Measurements from ENCODE around the gene PXDN.
"Not testable (repeated sequence)": the region's sequence is repeated elsewhere in the genome, so short reads cannot be mapped to it uniquely, and the experiment has no call there.

PXDN gene

DNA sequence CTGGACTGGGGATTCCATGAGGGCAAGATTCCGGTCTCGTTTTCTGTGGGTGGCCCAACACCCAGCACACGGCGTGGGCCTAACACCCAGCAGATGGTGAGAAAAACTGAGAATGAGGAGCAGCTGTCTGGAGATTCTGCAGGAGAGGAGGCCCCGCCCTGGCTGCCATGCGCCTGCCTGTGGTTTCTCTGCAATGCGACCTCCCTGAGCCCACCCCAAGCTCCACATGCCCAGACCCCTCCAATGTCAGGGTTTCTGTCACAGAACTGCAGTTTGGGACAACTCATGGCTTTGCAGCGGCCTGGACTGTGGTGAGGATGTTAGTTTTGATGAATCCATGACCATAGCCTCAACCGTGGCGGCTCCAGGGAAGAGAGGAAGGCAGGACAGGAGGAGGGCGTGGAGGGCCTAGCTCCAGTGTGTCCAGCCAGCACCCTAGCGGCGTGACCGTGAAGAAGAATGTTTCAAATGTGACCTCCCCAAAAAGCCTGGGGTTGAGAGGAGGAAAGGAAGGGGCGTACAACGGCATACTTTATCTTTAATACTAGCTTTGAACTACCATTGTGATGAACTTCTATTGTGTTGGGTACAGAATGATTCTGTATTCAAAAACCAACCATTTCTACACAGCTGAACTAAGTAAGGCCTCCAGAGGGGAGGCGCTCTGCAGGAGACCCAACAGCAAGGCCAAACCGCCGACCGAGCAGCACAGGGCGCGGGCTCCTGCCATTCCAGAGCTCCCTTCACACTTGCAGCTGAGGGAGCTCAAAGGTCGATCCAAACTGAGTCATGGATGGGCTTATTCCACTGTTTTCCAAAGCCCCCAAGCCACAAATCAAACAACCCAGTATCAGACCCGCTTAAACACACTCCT, 3.4 kb downstream of the PXDN start:
- DNase-seq = no peak

DNA sequence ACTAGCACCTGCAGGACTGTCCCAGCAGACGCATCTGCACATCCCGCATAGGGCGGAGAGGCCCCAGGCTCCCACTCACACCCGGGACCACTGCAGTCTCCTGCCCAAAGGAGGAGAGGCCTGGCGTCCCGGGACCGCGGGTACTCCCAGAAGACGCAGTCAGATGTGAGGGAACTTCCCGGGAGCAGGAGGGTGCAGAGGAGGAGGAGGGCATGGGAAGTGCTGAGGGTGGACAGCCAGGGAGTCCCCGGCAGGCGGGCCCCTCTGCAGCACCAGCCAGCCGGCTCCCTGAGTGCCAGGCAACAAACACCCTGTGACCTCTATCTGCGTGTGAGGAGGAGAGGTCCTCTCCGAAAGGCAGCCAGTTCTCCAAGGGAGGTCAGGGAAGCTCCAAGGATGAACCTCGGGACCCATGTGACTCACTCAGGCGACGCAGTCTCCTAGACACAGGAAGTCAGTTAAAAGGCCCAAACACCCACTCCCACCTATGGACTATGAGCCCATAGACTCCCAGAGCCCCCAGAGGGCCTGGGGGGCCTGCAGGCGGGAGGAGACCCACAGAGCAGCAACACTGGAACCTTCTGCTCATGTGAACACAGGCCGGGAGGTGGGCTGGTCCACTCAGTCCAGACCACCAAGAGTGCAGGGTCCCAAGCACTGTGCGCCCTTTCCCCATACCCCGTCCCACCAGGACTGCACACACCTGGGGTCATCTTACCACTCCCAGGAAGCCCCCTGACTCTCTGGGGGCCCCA, 4.2 kb downstream of the PXDN start:
- DNase-seq = no peak

DNA sequence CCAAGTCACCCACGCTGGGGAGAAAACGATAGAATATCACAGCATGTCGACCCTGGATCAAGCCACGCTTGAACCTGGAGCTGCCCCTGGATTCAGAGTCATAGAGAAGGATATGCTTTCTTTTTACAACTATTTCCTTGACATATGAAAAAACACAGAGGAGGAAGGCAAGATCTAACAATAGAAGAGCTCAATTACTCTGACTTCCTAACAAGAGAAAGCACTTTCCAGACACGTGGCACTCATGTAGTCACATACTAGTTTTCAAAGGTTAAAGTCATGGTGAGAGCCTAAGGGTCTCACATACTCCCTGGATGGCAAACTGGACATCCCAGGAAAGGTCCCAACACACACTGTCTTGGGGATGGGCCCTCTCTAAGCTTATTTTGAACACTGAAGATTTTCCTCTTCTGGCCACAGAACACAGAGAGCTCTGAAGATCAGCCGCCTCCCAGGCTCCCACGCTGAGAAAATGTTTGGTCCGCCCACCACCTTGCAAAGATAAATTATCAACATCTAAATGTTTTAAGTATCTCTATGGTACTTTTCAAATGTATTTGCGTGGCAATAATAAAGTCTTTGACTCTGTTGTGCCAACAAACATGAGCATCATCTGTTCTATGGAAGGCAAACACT, 4.9 kb downstream of the PXDN start:
- DNase-seq = no peak

DNA sequence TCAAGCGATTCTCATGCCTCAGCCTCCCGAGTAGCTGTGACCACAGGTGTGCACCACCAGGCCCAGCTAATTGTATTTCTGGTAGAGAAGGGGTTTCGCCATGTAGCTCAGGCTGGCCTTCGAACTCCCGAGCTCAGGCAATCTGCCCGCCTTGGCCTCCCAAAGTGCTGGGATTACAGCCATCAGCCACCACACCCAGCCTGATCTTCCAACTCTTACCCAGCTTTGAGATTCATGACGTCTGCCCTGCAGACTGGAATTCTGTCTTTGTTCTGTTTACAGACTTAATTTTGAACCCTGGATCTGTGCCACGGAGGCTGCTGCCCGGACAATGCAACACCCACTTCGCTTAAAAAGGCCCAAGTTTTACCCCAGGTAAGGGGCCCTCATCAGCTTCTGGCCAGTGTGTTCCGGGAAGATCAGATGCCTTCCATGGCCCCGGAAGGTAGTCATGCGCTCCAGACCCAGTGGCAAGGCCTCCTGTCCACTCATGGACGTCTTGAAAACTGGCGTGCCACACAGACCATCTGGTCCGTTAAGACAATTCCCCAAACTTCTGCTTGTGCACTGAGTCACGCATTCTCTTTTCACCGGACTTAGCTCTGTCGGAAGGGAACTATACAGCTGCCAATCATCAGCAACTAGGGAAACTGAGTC, 5.5 kb downstream of the PXDN start:
- DNase-seq = no peak

DNA sequence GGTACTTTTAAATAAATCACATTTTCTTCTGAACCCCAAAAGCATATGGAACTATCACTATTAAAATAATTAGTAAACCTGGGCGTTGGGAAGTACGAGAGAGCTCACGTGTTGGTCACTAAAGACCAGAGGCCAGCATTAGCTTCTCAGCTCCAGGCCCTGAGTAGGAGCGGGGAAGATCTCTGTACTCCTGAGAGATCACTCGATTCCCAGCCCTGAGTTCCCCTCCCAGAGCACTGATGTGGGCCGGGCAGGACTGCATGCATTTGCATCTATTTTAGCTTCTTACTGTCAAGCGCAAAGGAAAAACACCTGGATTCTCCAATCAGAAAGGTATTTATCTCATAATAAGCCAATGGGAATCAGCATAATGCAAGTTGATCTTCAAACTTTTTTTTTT, 6.2 kb downstream of the PXDN start:
- DNase-seq = no peak

DNA sequence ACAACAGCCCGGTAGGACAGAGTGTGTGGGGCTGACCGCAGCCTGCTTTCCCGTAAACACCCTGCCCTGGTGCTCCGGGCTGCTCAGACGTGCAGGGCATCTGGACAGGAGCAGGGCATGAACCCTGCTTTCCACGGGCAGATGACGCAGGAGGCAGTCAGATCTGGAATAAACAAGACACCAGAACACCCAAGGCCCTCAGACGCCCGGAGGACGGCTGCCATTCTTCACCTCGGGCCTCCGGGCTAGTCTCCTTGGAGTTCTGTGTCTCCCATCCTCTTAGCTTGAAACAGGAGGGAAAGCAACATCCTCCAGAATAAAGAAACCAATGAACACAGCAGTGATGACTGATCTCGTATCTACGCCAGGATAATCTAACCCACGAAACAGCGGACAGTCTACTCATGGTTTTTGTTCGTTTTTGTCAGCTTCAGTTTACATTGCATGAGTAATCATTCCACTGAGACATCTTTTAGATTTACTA, 7.3 kb downstream of the PXDN start:
- no peak for DNase-seq

DNA sequence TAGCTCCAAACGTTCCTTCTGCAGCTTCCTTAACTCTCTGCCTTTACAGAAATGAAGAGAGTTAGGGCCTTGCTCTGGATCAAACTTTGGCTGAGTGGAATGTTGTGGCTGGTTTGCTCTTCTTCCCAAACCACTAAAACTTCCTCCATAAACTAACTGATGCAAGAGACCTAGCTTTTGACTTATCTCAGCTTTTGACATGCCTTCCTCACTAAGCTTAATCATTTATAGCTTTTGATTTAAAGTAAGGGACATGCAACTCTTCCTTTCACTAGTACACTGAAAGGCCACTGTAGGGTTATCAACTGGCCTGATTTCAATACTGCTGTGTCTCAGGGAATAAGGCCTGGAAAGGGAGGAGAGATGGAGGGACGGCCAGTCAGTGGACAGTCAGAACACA, 8.3 kb downstream of the PXDN start:
- DNase-seq = no peak

DNA sequence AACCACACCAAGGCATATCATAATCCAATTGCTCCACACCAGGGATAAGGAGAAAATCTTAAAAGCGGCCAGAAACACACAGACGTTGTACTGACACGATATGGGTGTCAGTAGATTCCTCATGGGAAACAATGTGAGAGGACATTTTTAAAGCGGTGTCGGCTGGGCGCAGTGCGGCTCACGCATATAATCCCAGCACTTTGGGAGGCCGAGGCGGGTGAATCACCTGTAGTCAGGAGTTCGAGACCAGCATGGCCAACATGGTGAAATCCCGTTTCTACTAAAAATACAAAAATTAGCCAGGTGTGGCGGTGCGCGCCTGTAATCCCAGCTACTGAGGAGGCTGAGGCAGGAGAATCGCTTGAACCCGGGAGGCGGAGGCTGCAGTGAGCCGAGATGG, 11.0 kb downstream of the PXDN start:
- not testable (repeated sequence) for DNase-seq

DNA sequence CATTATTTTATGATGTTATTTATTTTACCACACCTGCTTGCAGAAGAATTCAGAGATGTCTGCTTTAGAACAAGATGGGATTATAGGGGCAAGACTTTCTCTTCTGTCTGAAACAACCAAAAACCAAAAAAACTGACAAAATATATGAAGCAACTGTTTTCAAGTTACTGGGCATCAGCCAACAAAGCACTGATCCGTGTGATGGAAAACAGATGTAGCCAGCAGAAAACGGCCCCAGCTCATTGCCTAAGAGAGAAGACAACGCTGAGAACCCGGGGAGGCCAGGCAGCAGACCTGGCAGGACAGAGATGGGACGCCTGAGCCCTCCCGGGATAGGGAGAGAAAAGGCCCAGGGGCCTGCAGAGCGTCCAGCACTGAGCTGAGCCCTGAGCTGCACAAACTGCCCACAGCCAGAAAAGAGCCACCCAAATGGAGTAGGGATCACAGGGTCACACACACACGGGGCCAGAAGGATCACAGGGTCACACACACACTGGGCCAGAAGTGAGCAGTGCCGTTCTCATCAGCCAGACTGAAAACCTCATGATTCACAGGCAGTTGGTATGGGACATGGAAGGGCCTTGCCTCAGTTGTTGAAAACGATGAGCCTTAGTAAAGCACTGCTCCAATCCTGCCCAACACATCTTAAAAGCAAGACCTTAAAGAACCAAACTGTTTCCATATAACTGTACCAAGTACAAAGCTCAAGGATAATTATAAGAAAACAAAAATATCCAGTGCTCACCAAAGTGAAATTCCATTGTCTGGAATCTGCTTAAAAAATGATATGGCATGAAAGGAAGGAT, 12.1 kb downstream of the PXDN start:
- no peak for DNase-seq

DNA sequence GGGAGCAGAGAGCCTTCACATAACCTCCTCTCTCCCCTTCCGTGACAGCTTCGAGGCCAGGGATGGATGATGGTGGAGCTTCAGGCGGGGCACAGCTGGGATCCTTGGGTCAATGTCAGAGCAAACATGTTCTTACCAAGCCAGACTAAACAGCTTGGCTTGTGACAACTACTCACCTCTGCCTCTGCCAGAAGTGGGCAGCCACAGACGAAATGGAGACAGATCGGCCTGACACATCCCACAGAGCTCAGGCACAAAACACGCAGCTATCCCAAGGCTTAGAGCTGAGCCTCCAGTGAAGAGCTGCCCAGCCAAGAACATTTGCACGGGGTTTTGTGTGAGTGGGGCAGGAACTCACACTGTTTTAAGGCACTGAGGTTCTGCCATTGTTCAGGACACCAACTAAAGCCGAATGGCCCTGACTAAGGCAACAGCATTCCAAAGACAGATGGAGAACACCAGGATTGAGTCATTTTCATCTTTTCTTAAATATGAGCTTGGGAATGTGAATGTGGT, 12.8 kb downstream of the PXDN start:
- DNase-seq = no peak

DNA sequence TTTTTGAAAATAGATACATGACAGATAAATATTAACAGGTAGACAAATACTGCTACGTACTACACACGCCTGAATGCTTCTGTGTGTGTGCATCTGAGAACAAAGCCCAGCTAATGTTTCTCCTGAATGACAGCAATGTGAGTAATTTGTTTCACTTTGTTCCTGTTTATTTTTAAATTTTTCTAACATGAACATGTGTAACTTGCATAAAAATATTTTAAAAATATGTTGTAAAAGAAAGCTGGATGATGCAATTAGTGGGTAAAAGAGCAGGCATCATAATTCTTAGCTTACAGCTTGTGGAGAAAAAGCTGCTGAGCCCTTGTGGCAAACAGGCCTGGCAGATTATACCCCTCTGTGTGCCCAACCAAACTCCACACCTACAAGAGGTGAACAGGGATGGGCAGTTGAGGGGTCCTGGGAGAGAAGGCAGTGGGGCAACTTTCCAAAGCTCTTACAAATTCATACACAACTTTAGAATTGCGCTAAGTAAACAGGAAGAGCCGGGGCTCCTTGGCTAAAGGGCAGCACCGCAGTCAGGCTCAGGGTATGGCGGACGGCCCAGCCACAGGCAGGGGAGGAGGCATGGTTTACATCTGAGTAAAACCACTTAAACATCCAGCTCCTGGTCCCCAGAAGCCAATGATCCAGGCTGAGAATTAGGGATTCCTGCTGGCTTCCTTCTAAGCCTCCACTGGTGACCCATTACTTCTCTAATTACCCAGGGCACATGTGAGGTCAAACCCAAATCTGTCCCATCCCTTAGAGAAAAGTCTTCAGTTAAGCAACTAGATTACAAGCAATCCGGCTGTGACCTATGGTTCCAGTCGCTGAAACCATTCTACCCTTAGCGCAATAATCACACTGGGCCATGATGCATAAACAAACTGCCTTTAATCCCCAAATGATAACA, 14.0 kb downstream of the PXDN start:
- DNase-seq = no peak

DNA sequence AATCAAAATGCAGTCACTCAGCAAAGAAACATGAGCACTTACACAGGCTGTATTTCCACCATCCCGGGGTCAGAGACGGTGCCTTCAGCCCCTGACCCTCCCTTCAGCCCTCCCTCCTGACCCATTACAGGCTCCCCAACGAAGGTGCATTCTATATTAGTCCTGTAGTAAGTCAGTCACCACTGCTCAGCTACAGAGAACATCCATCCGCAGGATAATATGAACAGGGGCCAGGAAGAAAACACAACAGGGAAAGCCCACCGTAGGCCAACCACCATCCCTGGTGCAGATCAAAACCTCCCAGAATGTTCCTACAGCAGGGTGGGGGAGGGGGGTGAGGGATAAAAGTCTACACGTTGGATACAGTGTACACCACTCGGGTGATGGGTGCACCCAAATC, 15.1 kb downstream of the PXDN start:
- DNase-seq = no peak

DNA sequence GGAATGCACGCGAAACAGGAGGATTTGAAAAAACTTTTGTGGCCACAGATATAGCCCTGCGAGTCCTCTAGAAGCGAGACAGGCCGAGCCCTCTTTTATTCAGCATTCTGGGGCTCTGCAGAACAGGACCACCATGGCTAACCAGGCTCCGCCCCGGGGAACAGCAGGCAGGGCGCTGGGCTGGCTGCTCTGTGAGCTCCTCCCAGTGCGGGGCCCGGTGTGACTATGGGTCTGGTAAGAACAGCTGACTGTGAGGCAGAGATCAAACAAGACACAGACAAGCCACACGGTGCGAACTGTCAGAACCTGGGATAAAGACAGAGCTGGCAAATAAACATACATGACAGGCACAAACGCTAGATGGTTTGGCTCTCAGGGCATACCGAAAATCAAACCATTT, 15.5 kb downstream of the PXDN start:
- no peak for DNase-seq

DNA sequence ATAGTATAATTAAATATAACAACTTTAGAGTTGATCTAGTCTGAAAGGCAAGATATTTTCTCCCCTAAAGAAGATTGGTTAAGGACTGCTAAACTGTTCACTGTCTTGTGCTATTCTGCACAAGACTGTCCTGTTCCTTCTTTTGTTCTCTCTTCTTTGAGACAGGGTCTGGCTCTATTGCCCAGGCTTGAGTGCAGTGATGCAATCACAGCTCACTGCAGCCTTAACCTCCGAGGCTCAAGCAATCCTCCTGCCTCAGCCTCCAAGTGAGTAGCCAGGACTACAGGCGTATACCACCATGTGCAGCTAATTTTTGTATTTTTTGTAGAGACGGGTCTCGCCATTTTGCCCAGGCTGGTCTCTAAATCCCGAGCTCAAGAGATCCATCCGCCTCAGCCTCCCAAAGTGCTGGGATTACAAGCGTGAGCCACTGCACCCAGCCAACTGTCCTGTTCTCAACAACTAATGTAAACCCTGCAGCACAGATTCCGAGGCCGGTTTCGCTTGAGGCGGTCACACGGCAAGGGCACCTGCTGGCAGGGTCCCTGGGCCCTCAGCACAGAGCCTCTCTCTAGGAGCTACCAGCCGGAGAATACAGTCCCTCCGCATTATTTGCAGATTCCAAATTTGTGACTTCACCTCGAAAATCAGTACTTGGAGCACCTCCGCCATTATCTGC, 16.4 kb downstream of the PXDN start:
- DNase-seq = no peak

DNA sequence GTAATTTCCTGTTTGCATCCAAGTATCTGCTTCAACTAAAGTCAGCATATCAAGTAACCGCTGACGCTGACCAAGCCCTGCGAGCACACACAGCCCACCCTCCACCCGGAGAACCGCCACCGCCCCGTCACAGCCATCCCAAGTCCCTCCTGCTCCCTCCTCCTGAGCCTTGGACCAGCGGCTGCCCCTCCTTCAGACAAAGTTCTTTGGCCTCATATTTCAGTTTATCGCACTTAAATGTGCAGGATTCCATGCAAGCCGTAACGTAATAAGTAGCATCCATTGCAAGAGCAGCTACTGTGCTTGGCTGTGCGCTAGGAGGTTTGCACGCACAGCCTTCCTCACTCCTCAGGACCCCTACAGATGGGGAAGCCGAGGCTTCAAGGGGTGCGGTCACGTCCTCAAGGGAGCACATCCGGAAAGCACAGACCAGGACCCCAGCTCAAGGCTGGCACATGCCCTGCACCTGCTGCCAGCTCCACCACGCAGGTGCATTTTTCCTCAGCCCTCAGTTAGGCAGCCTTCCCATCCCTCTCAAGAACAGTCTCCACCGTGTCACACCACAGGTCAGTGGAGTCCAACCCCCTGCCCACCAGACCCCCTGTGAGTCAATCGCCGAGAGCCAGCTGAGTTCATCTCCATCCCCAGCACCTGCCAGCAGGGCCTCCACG, 17.1 kb downstream of the PXDN start:
- DNase-seq = no peak

DNA sequence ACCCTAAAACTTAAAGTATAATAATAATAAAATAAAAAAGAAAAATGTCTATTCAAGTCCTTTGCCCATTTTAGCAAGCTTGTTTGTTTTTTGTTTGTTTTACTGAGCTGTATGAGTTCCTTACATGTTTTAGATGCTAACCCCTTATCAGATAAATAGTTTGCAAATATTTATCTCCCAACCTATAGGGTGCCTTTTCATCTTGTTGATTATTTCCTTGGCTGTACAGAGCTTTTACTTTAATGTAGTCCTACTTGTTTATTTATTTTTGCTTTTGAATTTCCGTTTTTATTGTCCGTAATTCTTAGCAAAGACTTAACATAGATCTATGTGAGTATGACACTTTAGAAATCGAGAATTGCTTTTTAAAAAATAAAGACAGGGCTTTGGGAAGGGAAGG, 17.8 kb downstream of the PXDN start:
- no peak for DNase-seq

DNA sequence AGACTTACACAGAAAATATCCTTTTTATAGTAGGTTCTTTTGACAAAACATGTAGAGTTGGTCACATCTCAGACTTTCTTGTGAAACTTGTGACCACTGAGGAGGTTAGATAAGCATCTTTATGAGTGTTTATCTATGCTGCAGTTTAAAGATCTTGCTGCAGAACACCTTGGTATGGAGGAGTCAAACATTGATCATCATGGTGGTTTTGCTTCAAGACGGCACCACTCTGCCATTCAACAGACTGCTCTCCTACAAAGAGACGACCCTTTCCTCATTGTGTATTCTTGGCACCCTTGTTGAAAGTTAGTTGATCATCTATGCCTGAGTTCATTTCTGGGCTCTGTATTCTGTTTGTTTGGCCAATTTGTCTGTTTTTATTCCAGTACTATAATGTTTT, 20.0 kb downstream of the PXDN start:
- DNase-seq = not testable (repeated sequence)

DNA sequence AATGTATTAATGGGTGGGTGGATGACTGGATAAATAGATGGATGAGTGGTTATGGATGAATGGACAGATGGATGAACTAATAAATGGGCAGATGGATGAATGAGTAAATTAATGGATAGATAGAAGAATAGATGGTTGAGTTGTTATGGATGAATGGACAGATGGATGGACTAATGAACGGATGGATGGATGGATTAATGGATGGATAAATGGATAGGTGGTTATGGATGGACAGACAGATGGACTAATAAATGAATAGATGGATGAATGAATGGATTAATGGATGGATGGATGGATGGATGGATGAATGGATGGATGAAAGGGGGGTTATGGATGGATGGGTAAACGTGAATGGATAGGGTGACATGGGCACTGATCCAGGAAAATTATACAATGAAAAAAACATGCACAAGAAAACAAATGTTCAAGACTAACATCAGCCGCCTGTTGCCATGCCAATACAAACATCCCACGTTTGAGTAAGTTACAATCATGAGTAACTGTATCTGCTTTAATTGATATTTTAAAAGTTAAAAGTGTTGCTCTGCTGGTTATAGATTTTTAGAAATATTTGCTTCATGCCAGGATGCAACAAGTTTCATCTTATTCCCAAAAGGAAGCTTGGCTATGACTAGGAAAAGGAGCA, 20.8 kb downstream of the PXDN start:
- DNase-seq = no peak

DNA sequence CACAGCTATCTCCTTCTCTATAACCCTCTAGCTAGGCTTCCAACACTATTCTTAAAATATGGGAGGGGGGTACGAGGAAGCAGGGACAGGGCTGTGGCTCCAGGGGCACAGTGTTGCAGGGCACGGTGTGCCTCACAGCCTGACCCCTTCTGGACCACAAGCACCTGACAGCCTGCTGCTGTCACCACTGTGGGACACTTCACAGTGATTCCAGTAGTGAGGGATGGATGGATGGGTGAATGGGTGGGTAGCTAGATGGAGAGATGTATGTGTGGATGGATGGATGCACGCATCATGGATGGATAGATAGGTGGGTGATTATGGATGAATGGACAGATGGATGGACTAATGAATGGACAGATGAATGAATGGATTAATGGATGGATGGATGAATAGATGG, 21.6 kb downstream of the PXDN start:
- no peak for DNase-seq

All from activated CD4-positive, CD25-positive, alpha-beta regulatory T cell treated with anti-CD3 and anti-CD28 coated beads, Interleukin-2, amount 50 U/mL, for 72 hours (primary cell).